K562 (cell line): ENCODE data around the gene IFNW1. TPM values are rescaled to one million over a fixed set of nuclear protein-coding genes. Genes with fewer than 3 reads are reported as not detected.
"Not testable (repeated sequence)": the region's sequence is repeated elsewhere in the genome, so short reads cannot be mapped to it uniquely, and the experiment has no call there.

Experiments
- ATAC-seq: fragments of 200-7000 bp; cut with Tn5 transposase; 3 replicates; pipeline ENCODE4 v1.9.1; 2020; ENCODE audit warnings: moderate library complexity
- BruUV-seq: library from RNA; stranded (reverse); fragments of 400-500 nt; replicated peaks from 2 replicates; lab custom pipeline; 2021; lab: Mats Ljungman, UMichigan
- CTCF ChIA-PET: fragments of 300-600 bp; formaldehyde crosslinking; extraction: SDS; loops from one replicate; lab custom pipeline; 2021; ENCODE audit warnings: low intra/inter-chr PET ratio; lab: Yijun Ruan, JAX
- POLR2A ChIA-PET: fragments of 300-600, 350-650 bp; sonication (Branson Sonifier 250); formaldehyde crosslinking; extraction: SDS; loops from one replicate; lab custom pipeline; 2021; ENCODE audit warnings: antibody characterized with exemption, inconsistent platforms; lab: Yijun Ruan, JAX
- DNase-seq, 4 experiments: peaks; one replicate each; pipeline versions ENCODE4 v3.0.0 to v3.0.0-alpha.2; 2011 to 2018; ENCODE audit warnings: low spot score in 3 of 4, mixed read lengths in 3 of 4; ENCODE audit errors: extremely low read depth in 1 of 4
- FAIRE-seq: peaks from 2 replicates; lab custom pipeline; 2011; peaks lifted over from hg19 to GRCh38; lab: Jason Lieb, UNC
- H2AFZ ChIP-seq: 2 replicates; pipeline ENCODE4 v1.6.0; 2011; ENCODE audit warnings: low read depth, low read length, control low read depth, inconsistent platforms
- H3K27ac ChIP-seq: fragments of 200-600 bp; 3 replicates; pipeline ENCODE4 v1.8.0; 2011; ENCODE audit warnings: low read depth, mild to moderate bottlenecking, control low read depth, inconsistent platforms, low read length, moderate library complexity, mixed read lengths; ENCODE audit errors: extremely low read depth
- H3K27me3 ChIP-seq, 2 experiments: fragments of 300-600 bp in 1 of 2; 2 replicates in 1 of 2; 3 replicates in 1 of 2; pipeline versions ENCODE4 v1.6.0 to v1.8.0; 2011; ENCODE audit warnings: inconsistent platforms in 2 of 2, low read length in 2 of 2, mild to moderate bottlenecking in 1 of 2, mixed read lengths in 1 of 2, moderate library complexity in 1 of 2; ENCODE audit not compliant: control insufficient read depth in 2 of 2, insufficient read depth in 2 of 2
- H3K36me3 ChIP-seq: fragments of 300-600 bp; 3 replicates; pipeline ENCODE4 v1.8.0; 2011; ENCODE audit warnings: mild to moderate bottlenecking, low read length, inconsistent platforms; ENCODE audit not compliant: control insufficient read depth, insufficient read depth
- H3K4me1 ChIP-seq, 2 experiments: fragments of 200-600 bp in 1 of 2; replicated peaks in 1 of 2; 2 replicates in 1 of 2; 3 replicates in 1 of 2; pipeline versions ENCODE4 v1.5.1 to v1.8.0; 2011; ENCODE audit warnings: inconsistent platforms in 2 of 2, low read length in 2 of 2, mild to moderate bottlenecking in 1 of 2, mixed read lengths in 1 of 2, moderate library complexity in 1 of 2; ENCODE audit not compliant: control insufficient read depth in 2 of 2, insufficient read depth in 2 of 2
- H3K4me2 ChIP-seq: 2 replicates; pipeline ENCODE4 v1.6.1; 2011; ENCODE audit warnings: low read length, control low read depth, inconsistent platforms, mixed read lengths; ENCODE audit not compliant: insufficient read depth
- H3K4me3 ChIP-seq: fragments of 200-600 bp; sonication (generic), shearing (Covaris generic); 2 replicates; pipeline ENCODE4 v1.5.1; 2016; ENCODE audit warnings: control low read depth, inconsistent platforms
- H3K79me2 ChIP-seq: fragments of 200-600 bp; 3 replicates; pipeline ENCODE4 v1.8.0; 2011; ENCODE audit warnings: low read length, inconsistent platforms; ENCODE audit not compliant: control insufficient read depth, insufficient read depth
- H3K9ac ChIP-seq, 2 experiments: 2 replicates each; pipeline versions ENCODE4 v1.6.0 to v1.6.1; 2011; ENCODE audit warnings: low read depth in 2 of 2, low read length in 2 of 2, control low read depth in 1 of 2, inconsistent platforms in 1 of 2, mild to moderate bottlenecking in 1 of 2, mixed read lengths in 1 of 2; ENCODE audit not compliant: insufficient read depth in 1 of 2
- H3K9me1 ChIP-seq: one replicate; pipeline ENCODE4 v1.6.0; 2011; ENCODE audit warnings: inconsistent platforms, mild to moderate bottlenecking, low read length, moderate library complexity; ENCODE audit not compliant: control insufficient read depth, insufficient read depth
- H3K9me3 ChIP-seq: replicated peaks from 2 replicates; pipeline ENCODE4 v1.5.1; 2011; ENCODE audit warnings: low read depth, low read length, inconsistent platforms; ENCODE audit not compliant: control insufficient read depth, insufficient read depth
- H4K20me1 ChIP-seq: replicated peaks from 2 replicates; pipeline ENCODE4 v1.6.1; 2011; ENCODE audit warnings: low read length, inconsistent platforms, mixed read lengths; ENCODE audit not compliant: control insufficient read depth, insufficient read depth
- WGBS: fragments of 100-300 bp; shearing (Covaris generic); methylation state at CpG from one replicate; pipeline ENCODE4 v1.1.6; 2016; ENCODE audit warnings: low coverage, mixed read lengths; ENCODE audit not compliant: insufficient coverage; ENCODE audit errors: missing lambda C conversion rate; 5-methylcytosine and 5-hydroxymethylcytosine counted together
- in situ Hi-C: fragments of 300-500 bp; cut with MboI; formaldehyde crosslinking; loops from 4 replicates; pipeline ENCODE4 v1.15.0; 2018; ENCODE audit warnings: inconsistent platforms, mixed read lengths
- intact Hi-C: fragments of 100-400 bp; cut with micrococcal nuclease; formaldehyde crosslinking; loops from 2 replicates; pipeline ENCODE4 v1.14.2; 2022
- polyA plus RNA-seq, 8 experiments: library from polyadenylated mRNA; depleted of rRNA in 4 of 8; stranded (reverse) in 5 of 8; unstranded in 3 of 8; fragments of >200 nt; fragmentation: Nextera tagmentation in 2 of 8; fragmentation: Illumina TruSeq in 1 of 8; extraction: Ambion mirVana in 2 of 8; extraction: Trizol in 1 of 8; gene quantifications; 2 replicates each; pipeline versions ENCODE4 v1.2.1 to v1.2.3, GENCODE V29; 2011 to 2014; ENCODE audit warnings: inconsistent platforms in 1 of 8, missing spikeins in 1 of 8
- total RNA-seq, 7 experiments: library from RNA; depleted of rRNA in 6 of 7; stranded (reverse); fragments of >200 nt in 6 of 7; fragmentation: Illumina TruSeq in 2 of 7; extraction: Trizol in 2 of 7; gene quantifications; 2 replicates each; pipeline versions ENCODE4 v1.2.1 to v1.2.3, GENCODE V29; 2011 to 2021; ENCODE audit warnings: low replicate concordance in 1 of 7

The IFNW1 gene
- total and polyA plus RNA-seq, 9 of the 15 experiments (the other 6 are each of a cell fraction or from before 2014, with no cell fraction given): not detected

GRCh38 chr9:21187487-21187886, 45.9 kb upstream of the IFNW1 start, which contains the start of gene IFNA4:
Gene IFNA4 (minus strand): TSS chr9:21187587. CDS start chr9:21187531, 56 bp downstream.
- H3K9me1 ChIP-seq, H3K27me3 ChIP-seq, H4K20me1 ChIP-seq, H2AFZ ChIP-seq, DNase-seq, H3K36me3 ChIP-seq, FAIRE-seq, H3K4me2 ChIP-seq, H3K79me2 ChIP-seq, CTCF ChIA-PET, H3K4me1 ChIP-seq, H3K27ac ChIP-seq, H3K9ac ChIP-seq, H3K9me3 ChIP-seq, BruUV-seq, POLR2A ChIA-PET, ATAC-seq, H3K4me3 ChIP-seq, in situ Hi-C loops, intact Hi-C loops: not testable (repeated sequence)
- no CpG with 5 or more reads among the region's 3 CpGs for WGBS

- DNase-seq, H4K20me1 ChIP-seq, H3K4me3 ChIP-seq, CTCF ChIA-PET, H3K36me3 ChIP-seq, H3K79me2 ChIP-seq, H3K27ac ChIP-seq, BruUV-seq, intact Hi-C loops, in situ Hi-C loops, H3K4me1 ChIP-seq, POLR2A ChIA-PET, H3K9ac ChIP-seq, H2AFZ ChIP-seq, ATAC-seq, H3K9me3 ChIP-seq, FAIRE-seq, H3K27me3 ChIP-seq, H3K9me1 ChIP-seq, H3K4me2 ChIP-seq: not testable (repeated sequence)
- WGBS: no CpG with 5 or more reads among the region's 4 CpGs
Observed at GRCh38 chr9:21182810-21183736, 41.4 kb upstream of the IFNW1 start.
